Measurements from ENCODE around the gene IFNE. TPM values are rescaled to one million over a fixed set of nuclear protein-coding genes. Genes with fewer than 3 reads are reported as not detected.
"Not testable (repeated sequence)": the region's sequence is repeated elsewhere in the genome, so short reads cannot be mapped to it uniquely, and the experiment has no call there.

The IFNE gene
- total RNA-seq, 1 experiment from 2014 or later = not detected

GRCh38 chr9:21450733-21451394, 31.2 kb downstream of the IFNE start:
- WGBS (ENCODE audit: extremely low coverage, insufficient read length, low lambda C conversion rate) = no CpG with 5 or more reads among the region's 4 CpGs
- Mint-ChIP-seq H3K27ac (peak overlapping the region in 1 of 3 experiments; percentile 32; a peak in 1 of 7 replicates), H3K27me3 (ENCODE audit: low read depth) (peaks cover 6% of the 10 kb centered on the region; the same call in 1 of the 2 replicates), H3K9me3 (no peaks in the 10 kb centered on the region), H3K36me3 (ENCODE audit: insufficient read depth in 1 of 3, low read depth in 3 of 3) (no peaks in the 10 kb centered on the region), H3K4me1 (peaks cover 16 to 24% of the 10 kb centered on the region in 2 experiments), H3K4me3 (no peak overlapping the region)
- Histone ChIP-seq H4K91ac (ENCODE audit: insufficient read length, low read depth, low read length) (no peak overlapping the region), H3K27me3 (ENCODE audit: insufficient read depth, low read length) (no peaks in the 10 kb centered on the region; the same call in 1 of the 2 replicates), H4K20me1 (ENCODE audit: control insufficient read depth, insufficient read depth, insufficient read length) (no peaks in the 10 kb centered on the region), H3K56ac (ENCODE audit: insufficient read length, low read depth, low read length) (no peak overlapping the region), H3K4ac (ENCODE audit: low read depth, low read length) (no peak overlapping the region), H3K9me3 (ENCODE audit: control insufficient read depth, low read depth, low read length) (no peaks in the 10 kb centered on the region), H2BK20ac (ENCODE audit: low read depth, low read length, poor library complexity, severe bottlenecking) (no peak overlapping the region), H3K4me2 (ENCODE audit: insufficient read depth, insufficient read length, low read length) (no peak overlapping the region), H3K23me2 (ENCODE audit: insufficient read length, low read depth, low read length, poor library complexity, severe bottlenecking) (no peaks in the 10 kb centered on the region), H4K8ac (replicated peaks; ENCODE audit: insufficient read length, low read depth, low read length) (no peak overlapping the region), H3K9ac (ENCODE audit: extremely low read depth, insufficient read length, low read length) (no peak overlapping the region), H3K18ac (ENCODE audit: insufficient read length, low read depth, low read length) (no peak overlapping the region), H3K79me1 (ENCODE audit: insufficient read depth, low read depth, low read length, poor library complexity, severe bottlenecking) (no peaks in the 10 kb centered on the region), H2BK15ac (ENCODE audit: low read depth, low read length) (no peak overlapping the region), H3K23ac (ENCODE audit: insufficient read length, low read depth, low read length) (no peak overlapping the region), H2BK120ac (ENCODE audit: low read depth, low read length, poor library complexity, severe bottlenecking) (no peak overlapping the region), H3K4me1 (ENCODE audit: insufficient read depth, low read length) (peaks cover 5% of the 10 kb centered on the region), H2AK5ac (ENCODE audit: insufficient read length, low read length) (no peak overlapping the region), H2AFZ (ENCODE audit: low read length) (no peak overlapping the region), H3T11ph (ENCODE audit: low read length) (no peak overlapping the region), H3K14ac (ENCODE audit: insufficient read depth, low read length) (no peak overlapping the region), H2BK5ac (ENCODE audit: insufficient read length, low read length) (no peak overlapping the region), H3K27ac (ENCODE audit: insufficient read length, low read depth, low read length) (no peak overlapping the region), H3K79me2 (ENCODE audit: insufficient read depth, low read length) (no peaks in the 10 kb centered on the region), H2BK12ac (ENCODE audit: insufficient read length, low read depth, low read length) (no peak overlapping the region), H4K5ac (ENCODE audit: insufficient read length, low read depth, low read length) (no peak overlapping the region)
- no peak for DNase-seq
- TF ChIP-seq CTCF (conservative IDR thresholded peaks at IDR 0.05) = no peak

GRCh38 chr9:21449312-21449711, 32.8 kb downstream of the IFNE start:
- H3K9me3 Mint-ChIP-seq; H3K79me1 ChIP-seq (ENCODE audit: insufficient read depth, low read depth, low read length, poor library complexity, severe bottlenecking): not testable (repeated sequence)
- WGBS (ENCODE audit: extremely low coverage, insufficient read length, low lambda C conversion rate) = no CpG with 5 or more reads among the region's 5 CpGs

More at GRCh38 chr9:21449312-21449711, 32.8 kb downstream of the IFNE start:
- H2BK15ac ChIP-seq (ENCODE audit: low read depth, low read length); H4K91ac ChIP-seq (ENCODE audit: insufficient read length, low read depth, low read length); H3K4me1 ChIP-seq (ENCODE audit: insufficient read depth, low read length); H3K4me2 ChIP-seq (ENCODE audit: insufficient read depth, insufficient read length, low read length); H3K9me3 ChIP-seq (ENCODE audit: control insufficient read depth, low read depth, low read length); H3K27me3 Mint-ChIP-seq (ENCODE audit: low read depth); H3K36me3 Mint-ChIP-seq (ENCODE audit: insufficient read depth in 1 of 3, low read depth in 3 of 3); H3K27ac Mint-ChIP-seq; H3K27me3 ChIP-seq (ENCODE audit: insufficient read depth, low read length); H3K9ac ChIP-seq (ENCODE audit: extremely low read depth, insufficient read length, low read length); H3K23ac ChIP-seq (ENCODE audit: insufficient read length, low read depth, low read length); H3K23me2 ChIP-seq (ENCODE audit: insufficient read length, low read depth, low read length, poor library complexity, severe bottlenecking); H3K79me2 ChIP-seq (ENCODE audit: insufficient read depth, low read length); DNase-seq; H3K18ac ChIP-seq (ENCODE audit: insufficient read length, low read depth, low read length); H3K27ac ChIP-seq (ENCODE audit: insufficient read length, low read depth, low read length); H3K4me3 Mint-ChIP-seq; H2AFZ ChIP-seq (ENCODE audit: low read length); H2BK5ac ChIP-seq (ENCODE audit: insufficient read length, low read length); H3K4ac ChIP-seq (ENCODE audit: low read depth, low read length); H3K56ac ChIP-seq (ENCODE audit: insufficient read length, low read depth, low read length); H2BK20ac ChIP-seq (ENCODE audit: low read depth, low read length, poor library complexity, severe bottlenecking); H2BK12ac ChIP-seq (ENCODE audit: insufficient read length, low read depth, low read length); H2BK120ac ChIP-seq (ENCODE audit: low read depth, low read length, poor library complexity, severe bottlenecking); H3T11ph ChIP-seq (ENCODE audit: low read length); H4K20me1 ChIP-seq (ENCODE audit: control insufficient read depth, insufficient read depth, insufficient read length); H2AK5ac ChIP-seq (ENCODE audit: insufficient read length, low read length); H3K14ac ChIP-seq (ENCODE audit: insufficient read depth, low read length); H4K5ac ChIP-seq (ENCODE audit: insufficient read length, low read depth, low read length); H4K8ac ChIP-seq (replicated peaks; ENCODE audit: insufficient read length, low read depth, low read length): not testable (repeated sequence)
- peaks cover 16 to 24% of the 10 kb centered on the region in 2 experiments for H3K4me1 Mint-ChIP-seq
